PC-9 (cell line): ENCODE measurements around the gene ZNF561.

Source experiments
- CTCF ChIP-seq: fragments of 200-600 bp; sonication (generic); conservative IDR thresholded peaks from 2 replicates; pipeline ENCODE4 v1.6.1; 2017; ENCODE audit warnings: mixed run types, antibody characterized with exemption, mild to moderate bottlenecking, moderate library complexity
- EZH2 ChIP-seq: fragments of 200-600 bp; sonication (generic); IDR thresholded peaks from 2 replicates; pipeline ENCODE4 v1.8.0; 2017; ENCODE audit warnings: antibody characterized with exemption, low read depth

- no peak for TF ChIP-seq CTCF
- TF ChIP-seq EZH2: no peak
Measured at GRCh38 chr19:9610484-9611113, 10.4 kb downstream of the ZNF561 start.
